HG02840 (cell line): ENCODE data around the gene KRTAP9-6.

Experiments
- ATAC-seq: cut with Tn5 transposase; IDR thresholded peaks from one replicate; pipeline ENCODE4 v1.9.1; 2021; ENCODE audit warnings: mild to moderate bottlenecking, moderate library complexity, moderate number of reproducible peaks; ENCODE audit not compliant: unreplicated experiment, low FRiP score

KRTAP9-6 gene

DNA sequence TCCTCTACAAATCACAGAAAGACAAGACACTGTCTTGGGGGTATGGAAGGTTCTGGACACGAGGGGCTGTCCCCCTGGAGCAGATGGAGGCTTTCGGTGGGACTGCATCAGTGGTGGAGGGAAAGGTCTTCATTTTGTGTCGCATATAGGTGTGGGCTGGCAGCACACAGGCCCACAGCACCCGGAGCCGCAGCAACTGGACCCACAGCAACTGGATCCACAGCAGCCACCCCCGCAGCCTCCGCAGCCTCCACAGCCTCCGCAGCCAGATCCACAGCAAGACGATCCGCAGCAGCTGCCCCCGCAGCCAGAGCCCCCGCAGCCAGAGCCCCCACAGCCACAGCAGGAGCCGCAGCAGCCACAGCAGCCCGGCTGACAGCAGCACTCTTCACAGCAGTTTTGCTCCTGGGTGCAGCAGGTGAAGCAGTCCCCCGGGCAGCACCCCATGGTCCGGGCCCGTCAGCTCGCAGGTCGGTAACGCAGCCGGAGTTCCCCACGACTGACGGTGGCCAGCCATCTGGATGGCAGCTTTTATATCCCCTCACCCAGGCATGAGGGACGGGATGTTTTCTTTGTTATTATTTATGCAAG, 50.1 kb downstream of the KRTAP9-6 start, which contains the start of gene KRTAP17-1:
KRTAP17-1 (minus strand) TSS at position 507 of the 591 bp plus-strand sequence; CDS start at position 447, 60 bp downstream.
- no peak for ATAC-seq
